Measurements from ENCODE around the gene COL4A2. TPM values are rescaled to one million over a fixed set of nuclear protein-coding genes. Genes with fewer than 3 reads are reported as not detected.

The COL4A2 gene
- polyA plus RNA-seq, 1 donor (not counting 4 experiments of a cell fraction or from before 2014, with no cell fraction given), result 30.7 TPM

DNA sequence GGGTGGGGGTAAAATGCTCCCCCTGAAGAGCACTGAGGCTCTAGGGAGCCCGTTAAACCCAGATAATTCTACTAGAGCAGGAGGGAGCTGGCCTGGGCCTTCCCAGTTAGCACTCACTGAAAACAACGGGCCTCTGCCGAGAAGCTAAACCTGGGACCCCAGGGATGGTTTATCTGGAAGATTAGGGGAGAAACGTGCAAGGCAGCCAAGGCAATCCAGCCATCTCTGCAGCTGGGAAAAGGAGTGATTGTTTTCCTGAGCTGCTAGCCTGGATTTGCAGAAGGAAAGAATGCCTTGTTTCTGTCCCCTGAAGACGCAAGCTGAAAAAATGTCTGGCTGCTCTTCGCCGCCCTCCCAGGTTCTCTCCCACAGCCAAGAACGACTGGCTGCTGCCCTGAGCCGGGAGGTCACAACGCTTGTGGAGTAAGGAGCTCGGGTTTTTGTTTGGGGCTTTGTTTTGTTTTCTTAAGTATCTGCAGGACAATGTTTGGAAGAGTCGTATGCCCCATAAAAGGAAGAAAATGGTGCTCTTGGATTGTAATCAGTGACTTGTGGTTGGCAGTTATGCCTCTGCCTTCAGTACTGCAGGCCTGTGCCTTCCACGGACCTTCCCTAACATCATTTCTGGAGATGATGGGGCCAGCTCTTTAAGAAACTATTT is 31.5 kb downstream of the COL4A2 start:
- H3K9me1 ChIP-seq (ENCODE audit: control insufficient read depth, extremely low read depth, insufficient read depth, low read length), result peaks cover 4% of the 10 kb centered on the region
- peaks cover 51% of the 10 kb centered on the region for H3K79me2 ChIP-seq (ENCODE audit: control insufficient read depth, insufficient read depth, low read length)
- H4K20me1 ChIP-seq (ENCODE audit: control insufficient read depth, extremely low read depth, insufficient read depth, low read length), result no peaks in the 10 kb centered on the region
- FAIRE-seq (no peak), DNase-seq (ENCODE audit: low read depth, low spot score) (no peak)
- H3K4me2 ChIP-seq (ENCODE audit: control insufficient read depth, extremely low read depth, insufficient read depth, low read depth, low read length), result no peak overlapping the region
- no peak overlapping the region for H3K27ac ChIP-seq (ENCODE audit: control insufficient read depth, insufficient read depth, low read length)
- dilution Hi-C loops (cut with MboI; ENCODE audit: extremely low pct_ligation_motif_present, low sequenced_read_pairs), result no loop called here
- H2AFZ ChIP-seq (ENCODE audit: control insufficient read depth, low read length), result no peak overlapping the region
- TF ChIP-seq, protein P1, sequence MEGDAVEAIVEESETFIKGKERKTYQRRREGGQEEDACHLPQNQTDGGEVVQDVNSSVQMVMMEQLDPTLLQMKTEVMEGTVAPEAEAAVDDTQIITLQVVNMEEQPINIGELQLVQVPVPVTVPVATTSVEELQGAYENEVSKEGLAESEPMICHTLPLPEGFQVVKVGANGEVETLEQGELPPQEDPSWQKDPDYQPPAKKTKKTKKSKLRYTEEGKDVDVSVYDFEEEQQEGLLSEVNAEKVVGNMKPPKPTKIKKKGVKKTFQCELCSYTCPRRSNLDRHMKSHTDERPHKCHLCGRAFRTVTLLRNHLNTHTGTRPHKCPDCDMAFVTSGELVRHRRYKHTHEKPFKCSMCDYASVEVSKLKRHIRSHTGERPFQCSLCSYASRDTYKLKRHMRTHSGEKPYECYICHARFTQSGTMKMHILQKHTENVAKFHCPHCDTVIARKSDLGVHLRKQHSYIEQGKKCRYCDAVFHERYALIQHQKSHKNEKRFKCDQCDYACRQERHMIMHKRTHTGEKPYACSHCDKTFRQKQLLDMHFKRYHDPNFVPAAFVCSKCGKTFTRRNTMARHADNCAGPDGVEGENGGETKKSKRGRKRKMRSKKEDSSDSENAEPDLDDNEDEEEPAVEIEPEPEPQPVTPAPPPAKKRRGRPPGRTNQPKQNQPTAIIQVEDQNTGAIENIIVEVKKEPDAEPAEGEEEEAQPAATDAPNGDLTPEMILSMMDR (optimal IDR thresholded peaks at IDR 0.05 in 1 of 3, IDR thresholded peaks at IDR 0.05 in 1 of 3, conservative IDR thresholded peaks at IDR 0.05 in 1 of 3; ENCODE audit: extremely low read depth in 1 of 3, insufficient read depth in 2 of 3, low read length in 3 of 3), result no peak
- TF ChIP-seq EZH2 (IDR thresholded peaks at IDR 0.05; ENCODE audit: low read length), result no peak
- no peaks in the 10 kb centered on the region for H3K9me3 ChIP-seq (ENCODE audit: control insufficient read depth, low read depth, low read length)
- H3K36me3 ChIP-seq (ENCODE audit: control insufficient read depth in 2 of 2, extremely low read depth in 1 of 2, insufficient read depth in 2 of 2, low read length in 2 of 2), result peaks cover 0 to 7% of the 10 kb centered on the region in 2 experiments
- no peak overlapping the region for H3K4me3 ChIP-seq (ENCODE audit: control insufficient read depth in 2 of 3, extremely low read depth in 1 of 3, insufficient read depth in 2 of 3, low read depth in 1 of 3, low read length in 3 of 3)
- peaks cover 32% of the 10 kb centered on the region for H3K4me1 ChIP-seq (ENCODE audit: control insufficient read depth, extremely low read depth, insufficient read depth, low read length)
- no peaks in the 10 kb centered on the region for H3K27me3 ChIP-seq (ENCODE audit: control insufficient read depth, extremely low read depth, insufficient read depth, low read length)
- H3K9ac ChIP-seq (ENCODE audit: control insufficient read depth, extremely low read depth, insufficient read depth, low read length), result no peak overlapping the region

DNA sequence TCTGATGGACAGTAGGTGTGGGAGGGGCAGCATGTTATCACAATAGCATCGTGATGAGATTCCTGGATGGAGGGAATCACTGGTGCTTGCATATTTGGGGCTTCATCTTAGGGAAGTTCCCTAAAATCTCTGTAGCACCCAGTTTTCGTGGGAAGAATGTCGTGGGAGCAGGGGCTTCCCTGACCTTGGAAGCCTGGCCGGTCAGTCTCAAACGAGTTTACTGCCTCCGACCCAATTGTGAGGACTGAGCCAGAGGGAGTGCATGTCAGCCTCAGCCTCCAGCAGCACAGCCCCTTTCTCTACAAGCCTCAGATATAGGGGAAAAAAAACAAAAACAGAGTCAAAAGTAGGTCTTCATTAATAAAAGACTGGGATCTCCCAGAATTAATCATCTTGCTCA is 32.2 kb downstream of the COL4A2 start:
- FAIRE-seq (no peak), DNase-seq (ENCODE audit: low read depth, low spot score) (no peak)
- H3K4me3 ChIP-seq (ENCODE audit: control insufficient read depth in 2 of 3, extremely low read depth in 1 of 3, insufficient read depth in 2 of 3, low read depth in 1 of 3, low read length in 3 of 3), result no peak overlapping the region
- TF ChIP-seq, protein P1 (optimal IDR thresholded peaks at IDR 0.05 in 1 of 3, IDR thresholded peaks at IDR 0.05 in 1 of 3, conservative IDR thresholded peaks at IDR 0.05 in 1 of 3; ENCODE audit: extremely low read depth in 1 of 3, insufficient read depth in 2 of 3, low read length in 3 of 3), result no peak
- no peak for TF ChIP-seq EZH2 (IDR thresholded peaks at IDR 0.05; ENCODE audit: low read length)
- peaks cover 4% of the 10 kb centered on the region for H3K9me1 ChIP-seq (ENCODE audit: control insufficient read depth, extremely low read depth, insufficient read depth, low read length)
- no peaks in the 10 kb centered on the region for H3K27me3 ChIP-seq (ENCODE audit: control insufficient read depth, extremely low read depth, insufficient read depth, low read length)
- dilution Hi-C loops (cut with MboI; ENCODE audit: extremely low pct_ligation_motif_present, low sequenced_read_pairs), result no loop called here
- H2AFZ ChIP-seq (ENCODE audit: control insufficient read depth, low read length), result no peak overlapping the region
- H3K9me3 ChIP-seq (ENCODE audit: control insufficient read depth, low read depth, low read length), result no peaks in the 10 kb centered on the region
- no peak overlapping the region for H3K27ac ChIP-seq (ENCODE audit: control insufficient read depth, insufficient read depth, low read length)
- no peaks in the 10 kb centered on the region for H4K20me1 ChIP-seq (ENCODE audit: control insufficient read depth, extremely low read depth, insufficient read depth, low read length)
- H3K4me1 ChIP-seq (ENCODE audit: control insufficient read depth, extremely low read depth, insufficient read depth, low read length), result peaks cover 31% of the 10 kb centered on the region
- peaks cover 51% of the 10 kb centered on the region for H3K79me2 ChIP-seq (ENCODE audit: control insufficient read depth, insufficient read depth, low read length)
- peaks cover 0 to 7% of the 10 kb centered on the region in 2 experiments for H3K36me3 ChIP-seq (ENCODE audit: control insufficient read depth in 2 of 2, extremely low read depth in 1 of 2, insufficient read depth in 2 of 2, low read length in 2 of 2)
- no peak overlapping the region for H3K9ac ChIP-seq (ENCODE audit: control insufficient read depth, extremely low read depth, insufficient read depth, low read length)
- no peak overlapping the region for H3K4me2 ChIP-seq (ENCODE audit: control insufficient read depth, extremely low read depth, insufficient read depth, low read depth, low read length)

Data from keratinocyte (primary cell).